ENCODE results near the gene FUT7. TPM values are rescaled to one million over a fixed set of nuclear protein-coding genes. Genes with fewer than 3 reads are reported as not detected.

FUT7 gene
- total RNA-seq, 3 donors from 2014 or later = 0.14 to 0.27 TPM; not detected in 1

GRCh38 chr9:137014776-137015539 lies 16.9 kb downstream of the FUT7 start:
- no peak for TF ChIP-seq CTCF (IDR thresholded peaks at IDR 0.05)
- H3K9me3 ChIP-seq = no peaks in the 10 kb centered on the region

GRCh38 chr9:137014166-137014565 lies 17.7 kb downstream of the FUT7 start:
- Histone ChIP-seq H3K9me3 (no peaks in the 10 kb centered on the region), H3K36me3 (ENCODE audit: low read depth) (no peaks in the 10 kb centered on the region), H3K4me3 (no peak overlapping the region), H3K4me1 (ENCODE audit: low read depth) (no peaks in the 10 kb centered on the region)
- no peak for TF ChIP-seq CTCF (IDR thresholded peaks at IDR 0.05)
- no peak for DNase-seq
- intact Hi-C loops (cut with DNase I, micrococcal nuclease) = no loop called here
- ATAC-seq = no peak

More at GRCh38 chr9:137014776-137015539, 16.9 kb downstream of the FUT7 start:
- no peaks in the 10 kb centered on the region for H3K36me3 ChIP-seq (ENCODE audit: low read depth)
- ATAC-seq (no peak), DNase-seq (no peak)
- H3K4me1 ChIP-seq (ENCODE audit: low read depth) = no peaks in the 10 kb centered on the region
- intact Hi-C loops (cut with DNase I, micrococcal nuclease) = no loop called here
- H3K4me3 ChIP-seq = no peak overlapping the region

- Histone ChIP-seq H3K4me3 (no peak overlapping the region), H3K4me1 (ENCODE audit: low read depth) (no peaks in the 10 kb centered on the region), H3K36me3 (ENCODE audit: low read depth) (no peaks in the 10 kb centered on the region), H3K9me3 (no peaks in the 10 kb centered on the region)
- TF ChIP-seq CTCF (IDR thresholded peaks at IDR 0.05) = no peak
- intact Hi-C loops (cut with DNase I, micrococcal nuclease) = no loop called here
- no peak for DNase-seq
- no peak for ATAC-seq
Measured at GRCh38 chr9:137013571-137013940, 18.3 kb downstream of the FUT7 start.

- no peaks in the 10 kb centered on the region for H3K4me1 ChIP-seq (ENCODE audit: low read depth)
- no peak for DNase-seq
- no peaks in the 10 kb centered on the region for H3K36me3 ChIP-seq (ENCODE audit: low read depth)
- intact Hi-C loops (cut with DNase I, micrococcal nuclease) = no loop called here
- no peak overlapping the region for H3K4me3 ChIP-seq
- no peak for TF ChIP-seq CTCF (IDR thresholded peaks at IDR 0.05)
- no peaks in the 10 kb centered on the region for H3K9me3 ChIP-seq
- ATAC-seq = no peak
Measured at GRCh38 chr9:137012694-137013570, 19.0 kb downstream of the FUT7 start.

- H3K4me3 ChIP-seq = no peak overlapping the region
- H3K4me1 ChIP-seq (ENCODE audit: low read depth) = no peaks in the 10 kb centered on the region
- TF ChIP-seq CTCF (IDR thresholded peaks at IDR 0.05) = no peak
- ATAC-seq = no peak
- H3K36me3 ChIP-seq (ENCODE audit: low read depth) = no peaks in the 10 kb centered on the region
- DNase-seq = no peak
- H3K9me3 ChIP-seq = no peaks in the 10 kb centered on the region
- intact Hi-C loops (cut with DNase I, micrococcal nuclease) = no loop called here
Measured at GRCh38 chr9:137011907-137012675, 19.8 kb downstream of the FUT7 start.
